Middle frontal gyrus (tissue), 1 donor: ENCODE measurements around the gene KCNH2.
"Not testable (repeated sequence)": the region's sequence is repeated elsewhere in the genome, so short reads cannot be mapped to it uniquely, and the experiment has no call there.

Source experiments
- DNase-seq: peaks from one replicate; pipeline ENCODE4 v3.0.0-alpha.2; 2015; ENCODE audit warnings: low spot score; ENCODE audit errors: extremely low spot score

Gene KCNH2

GRCh38 chr7:151012911-151013347, 34.8 kb upstream of the KCNH2 start:
- DNase-seq, result no peak

GRCh38 chr7:151012031-151012692, 34.0 kb upstream of the KCNH2 start:
- DNase-seq, result no peak

- DNase-seq, result not testable (repeated sequence)
Observed at GRCh38 chr7:151011616-151012015, 33.5 kb upstream of the KCNH2 start.

GRCh38 chr7:151011097-151011409, 32.9 kb upstream of the KCNH2 start:
- no peak for DNase-seq

DNA sequence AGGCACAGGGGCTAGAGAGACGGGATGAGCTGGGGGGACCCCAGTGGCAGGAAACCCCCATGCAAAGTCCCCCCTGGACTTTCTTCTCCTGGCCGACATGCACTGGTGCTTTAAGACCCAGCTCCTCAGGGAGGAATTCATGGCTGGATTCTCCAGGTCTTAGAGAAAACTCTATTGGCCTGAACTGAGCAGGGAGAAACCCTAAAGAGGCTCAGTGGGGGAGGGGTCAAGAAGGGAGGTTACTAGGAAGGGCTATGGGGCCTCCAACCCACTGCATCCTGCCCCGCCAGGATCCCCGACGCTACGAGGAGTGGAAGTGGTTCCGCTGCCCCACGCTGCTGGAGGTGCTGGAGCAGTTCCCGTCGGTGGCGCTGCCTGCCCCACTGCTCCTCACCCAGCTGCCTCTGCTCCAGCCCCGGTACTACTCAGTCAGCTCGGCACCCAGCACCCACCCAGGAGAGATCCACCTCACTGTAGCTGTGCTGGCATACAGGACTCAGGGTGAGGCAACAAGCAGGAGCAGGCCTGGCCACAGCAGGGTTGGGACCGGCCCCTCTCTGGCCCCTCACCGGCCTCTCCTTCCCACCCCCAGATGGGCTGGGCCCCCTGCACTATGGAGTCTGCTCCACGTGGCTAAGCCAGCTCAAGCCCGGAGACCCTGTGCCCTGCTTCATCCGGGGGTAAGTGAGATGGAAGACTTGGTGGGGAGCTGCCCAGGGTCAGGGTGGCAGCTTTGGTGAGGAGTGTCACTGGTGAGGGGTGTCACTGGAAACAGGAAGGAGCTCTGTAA, 32.4 kb upstream of the KCNH2 start:
- no peak for DNase-seq

- no peak for DNase-seq
Observed at GRCh38 chr7:151010037-151010306, 31.9 kb upstream of the KCNH2 start.

DNA sequence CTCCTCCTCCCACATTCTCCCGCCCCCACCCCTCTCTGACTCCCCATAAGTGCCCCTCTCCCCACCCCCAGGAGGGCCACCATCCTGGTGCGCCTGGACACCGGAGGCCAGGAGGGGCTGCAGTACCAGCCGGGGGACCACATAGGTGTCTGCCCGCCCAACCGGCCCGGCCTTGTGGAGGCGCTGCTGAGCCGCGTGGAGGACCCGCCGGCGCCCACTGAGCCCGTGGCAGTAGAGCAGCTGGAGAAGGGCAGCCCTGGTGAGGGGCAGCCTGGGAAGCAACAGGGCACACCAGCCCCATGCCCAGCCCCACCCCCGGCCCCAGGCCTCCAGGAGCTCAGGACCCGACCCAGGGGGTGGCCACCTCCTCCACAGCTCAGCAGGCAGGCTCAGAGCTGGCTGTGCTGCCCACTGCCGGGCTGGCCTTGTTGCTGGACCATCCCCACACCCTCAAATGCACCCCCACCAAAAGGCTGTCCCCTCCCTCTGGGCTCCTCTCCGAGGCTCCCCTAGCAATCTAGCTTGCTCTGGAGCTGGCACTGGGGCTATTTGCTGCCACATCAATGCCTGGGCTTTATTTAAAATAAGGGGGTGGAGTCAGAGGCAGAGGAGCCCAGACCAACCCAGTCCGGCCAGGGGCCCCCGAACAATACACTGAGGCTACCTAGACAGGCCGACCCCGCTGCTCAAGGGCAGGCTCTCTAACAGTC, 31.4 kb upstream of the KCNH2 start:
- no peak for DNase-seq

- no peak for DNase-seq
Observed at GRCh38 chr7:151008511-151009323, 30.6 kb upstream of the KCNH2 start.

- no peak for DNase-seq
Observed at GRCh38 chr7:151008143-151008510, 30.0 kb upstream of the KCNH2 start.

GRCh38 chr7:151007469-151007898, 29.4 kb upstream of the KCNH2 start:
- DNase-seq, result no peak

- no peak for DNase-seq
Observed at GRCh38 chr7:151006590-151007300, 28.6 kb upstream of the KCNH2 start.

- no peak for DNase-seq
Observed at GRCh38 chr7:151005566-151005965, 27.4 kb upstream of the KCNH2 start.

GRCh38 chr7:151003572-151003971, 25.5 kb upstream of the KCNH2 start:
- DNase-seq, result no peak

DNA sequence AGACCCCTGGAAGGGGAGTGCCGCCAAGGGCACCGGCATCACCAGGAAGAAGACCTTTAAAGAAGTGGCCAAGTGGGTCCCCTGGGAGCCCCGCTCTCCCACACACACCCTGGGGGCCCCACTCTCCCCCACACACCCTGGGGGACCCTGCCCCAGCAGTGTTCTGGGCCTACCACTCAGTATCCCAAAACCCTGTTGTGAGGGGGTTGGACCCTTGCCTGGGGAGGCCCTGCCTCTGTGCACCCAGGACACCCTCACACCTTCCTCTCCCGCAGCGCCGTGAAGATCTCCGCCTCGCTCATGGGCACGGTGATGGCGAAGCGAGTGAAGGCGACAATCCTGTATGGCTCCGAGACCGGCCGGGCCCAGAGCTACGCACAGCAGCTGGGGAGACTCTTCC, 23.4 kb upstream of the KCNH2 start:
- DNase-seq, result no peak

- DNase-seq, result no peak
Observed at GRCh38 chr7:151000897-151001495, 22.9 kb upstream of the KCNH2 start.

DNA sequence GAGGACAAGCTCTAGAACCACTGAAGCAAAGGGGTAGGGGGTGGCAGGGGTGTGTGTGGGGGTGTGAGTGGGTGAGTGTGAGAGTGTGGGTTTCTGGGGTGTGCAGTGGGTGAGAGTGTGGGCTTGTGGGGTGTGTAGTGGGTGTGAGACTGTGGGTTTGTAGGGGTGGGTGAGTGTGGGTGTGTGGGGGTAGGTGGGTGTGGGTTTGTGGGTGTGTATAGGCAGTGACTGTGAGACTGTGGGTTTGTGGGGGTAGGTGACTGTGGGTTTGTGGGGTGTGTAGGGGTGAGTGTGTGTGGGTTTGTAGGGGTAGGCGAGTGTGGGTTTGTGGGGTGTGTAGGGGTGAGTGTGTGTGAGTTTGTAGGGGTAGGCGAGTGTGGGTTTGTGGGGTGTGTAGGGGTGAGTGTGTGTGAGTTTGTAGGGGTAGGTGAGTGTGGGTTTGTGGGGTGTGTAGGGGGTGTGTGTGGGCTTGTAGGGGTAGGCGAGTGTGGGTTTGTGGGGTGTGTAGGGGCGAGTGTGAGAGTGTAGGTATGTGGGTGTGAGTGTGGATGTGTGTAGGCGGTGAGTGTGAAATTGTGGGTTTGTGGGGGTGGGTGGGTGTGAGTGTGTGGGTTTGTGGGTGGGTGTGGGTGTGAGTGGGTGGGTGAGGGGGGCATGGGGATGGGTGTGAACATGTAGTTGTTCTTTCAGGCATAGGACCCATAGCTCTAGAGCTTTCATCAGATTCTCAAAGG, 21.5 kb upstream of the KCNH2 start:
- DNase-seq, result no peak

DNA sequence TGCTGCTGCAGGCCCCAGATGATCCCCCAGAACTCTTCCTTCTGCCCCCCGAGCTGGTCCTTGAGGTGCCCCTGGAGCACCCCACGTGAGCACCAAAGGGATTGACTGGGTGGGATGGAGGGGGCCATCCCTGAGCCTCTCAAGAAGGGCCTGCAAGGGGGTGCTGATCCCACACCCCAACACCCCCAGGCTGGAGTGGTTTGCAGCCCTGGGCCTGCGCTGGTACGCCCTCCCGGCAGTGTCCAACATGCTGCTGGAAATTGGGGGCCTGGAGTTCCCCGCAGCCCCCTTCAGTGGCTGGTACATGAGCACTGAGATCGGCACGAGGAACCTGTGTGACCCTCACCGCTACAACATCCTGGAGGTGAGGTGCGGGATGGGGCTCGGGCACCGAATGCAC, 20.9 kb upstream of the KCNH2 start:
- no peak for DNase-seq

DNA sequence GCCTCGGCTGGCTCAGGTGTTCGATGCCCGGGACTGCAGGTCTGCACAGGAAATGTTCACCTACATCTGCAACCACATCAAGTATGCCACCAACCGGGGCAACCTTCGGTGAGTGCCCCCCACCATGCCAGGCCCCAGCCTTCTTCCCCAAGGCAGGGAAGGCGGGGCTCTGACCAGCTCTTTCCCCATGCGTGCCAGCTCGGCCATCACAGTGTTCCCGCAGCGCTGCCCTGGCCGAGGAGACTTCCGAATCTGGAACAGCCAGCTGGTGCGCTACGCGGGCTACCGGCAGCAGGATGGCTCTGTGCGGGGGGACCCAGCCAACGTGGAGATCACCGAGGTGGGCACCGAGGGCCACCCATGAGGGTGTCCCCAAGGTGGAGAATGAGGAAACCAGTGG, 20.2 kb upstream of the KCNH2 start:
- no peak for DNase-seq

DNA sequence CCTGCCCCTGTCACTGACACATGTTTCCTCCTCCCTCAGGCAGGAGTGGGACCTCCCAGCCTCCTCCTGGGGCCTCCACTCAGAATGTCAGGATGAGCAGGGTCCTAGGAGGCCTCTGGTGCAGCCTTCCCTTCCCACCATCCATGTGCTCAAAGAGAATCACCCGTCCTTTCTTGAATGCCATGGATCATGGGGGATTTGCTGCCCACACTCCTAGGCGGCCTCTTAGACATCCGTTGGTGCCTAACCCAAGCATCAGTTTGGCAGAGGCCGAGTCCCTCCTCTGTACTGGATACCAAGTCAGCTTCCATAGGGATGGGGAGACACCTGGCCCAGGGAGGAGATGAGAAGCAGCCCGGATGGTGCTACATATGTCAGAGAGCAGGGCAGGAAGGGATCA, 19.7 kb upstream of the KCNH2 start:
- no peak for DNase-seq

DNA sequence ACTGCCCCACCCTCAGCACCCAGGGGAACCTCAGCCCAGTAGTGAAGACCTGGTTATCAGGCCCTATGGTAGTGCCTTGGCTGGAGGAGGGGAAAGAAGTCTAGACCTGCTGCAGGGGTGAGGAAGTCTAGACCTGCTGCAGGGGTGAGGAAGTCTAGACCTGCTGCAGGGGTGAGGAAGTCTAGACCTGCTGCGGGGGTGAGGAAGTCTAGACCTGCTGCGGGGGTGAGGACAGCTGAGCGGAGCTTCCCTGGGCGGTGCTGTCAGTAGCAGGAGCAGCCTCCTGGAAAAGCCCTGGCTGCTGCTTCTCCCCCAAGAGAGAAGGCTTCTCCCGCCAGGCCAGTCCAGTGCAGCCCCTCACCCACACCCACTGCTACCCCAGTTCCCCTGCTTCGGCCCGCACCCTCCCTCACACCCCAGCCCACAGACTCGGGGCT, 19.0 kb upstream of the KCNH2 start:
- no peak for DNase-seq
